Neural cell (in vitro differentiated cells): ENCODE data around the gene SLC34A1. TPM values are rescaled to one million over a fixed set of nuclear protein-coding genes. Genes with fewer than 3 reads are reported as not detected.

Source experiments
- H2AFZ ChIP-seq: fragments of 200-600, 300-800 bp; sonication (generic), shearing (Covaris generic); 2 replicates; pipeline ENCODE4 v1.6.0; 2014; ENCODE audit warnings: low read depth, mild to moderate bottlenecking, antibody characterized with exemption, low read length, moderate library complexity
- H3F3A ChIP-seq: fragments of 200-600 bp; shearing (Covaris generic); 2 replicates; pipeline ENCODE4 v1.6.1; 2016; ENCODE audit warnings: mild to moderate bottlenecking, moderate library complexity, mixed read lengths, antibody characterized with exemption, low read length; ENCODE audit not compliant: insufficient read depth, poor library complexity, severe bottlenecking
- H3K27ac ChIP-seq: fragments of 200-600, 300-800 bp; sonication (generic), shearing (Covaris generic); 2 replicates; pipeline ENCODE4 v1.5.1; 2014; ENCODE audit warnings: mild to moderate bottlenecking, low read length, moderate library complexity
- H3K27me3 ChIP-seq: fragments of 300-800, 200-600 bp; sonication (generic), shearing (Covaris generic); 2 replicates; pipeline ENCODE4 v1.6.0; 2014; ENCODE audit warnings: mild to moderate bottlenecking, low read depth, low read length, moderate library complexity; ENCODE audit not compliant: insufficient read depth
- H3K36me3 ChIP-seq: fragments of 300-800, 200-600 bp; sonication (generic), shearing (Covaris generic); 2 replicates; pipeline ENCODE4 v1.5.1; 2014; ENCODE audit warnings: mild to moderate bottlenecking, antibody characterized with exemption, low read length, moderate library complexity; ENCODE audit not compliant: insufficient read depth
- H3K4me2 ChIP-seq: fragments of 300-800, 200-600 bp; sonication (generic), shearing (Covaris generic); 2 replicates; pipeline ENCODE4 v1.6.0; 2014; ENCODE audit warnings: mild to moderate bottlenecking, low read length
- H3K4me3 ChIP-seq: fragments of 300-800, 200-600 bp; sonication (generic), shearing (Covaris generic); 2 replicates; pipeline ENCODE4 v1.5.1; 2014; ENCODE audit warnings: mild to moderate bottlenecking, low read length, moderate library complexity
- H3K79me2 ChIP-seq: fragments of 200-600 bp; shearing (Covaris generic); replicated peaks from 2 replicates; pipeline ENCODE4 v1.6.0; 2014; ENCODE audit warnings: mild to moderate bottlenecking, low read length, moderate library complexity; ENCODE audit not compliant: insufficient read depth
- H3K9ac ChIP-seq: fragments of 300-800, 200-600 bp; sonication (generic), shearing (Covaris generic); 2 replicates; pipeline ENCODE4 v1.6.1; 2016; ENCODE audit warnings: mild to moderate bottlenecking, low read length, mixed read lengths
- H3K9me2 ChIP-seq: fragments of 200-600 bp; shearing (Covaris generic); 2 replicates; pipeline ENCODE4 v1.6.1; 2016; ENCODE audit warnings: mild to moderate bottlenecking, low read length, mixed read lengths; ENCODE audit not compliant: insufficient read depth
- H3K9me3 ChIP-seq: fragments of 200-600, 300-800 bp; sonication (generic), shearing (Covaris generic); 2 replicates; pipeline ENCODE4 v1.6.1; 2016; ENCODE audit warnings: mild to moderate bottlenecking, mixed run types, low read length, moderate library complexity, mixed read lengths
- H4K20me1 ChIP-seq: fragments of 200-600 bp; shearing (Covaris generic); 2 replicates; pipeline ENCODE4 v1.6.1; 2016; ENCODE audit warnings: mild to moderate bottlenecking, mixed run types; ENCODE audit not compliant: insufficient read depth
- EP300 ChIP-seq: fragments of 450-650 bp; conservative IDR thresholded peaks from 2 replicates; pipeline ENCODE4 v1.6.1; 2014; ENCODE audit warnings: antibody characterized with exemption, mild to moderate bottlenecking, moderate library complexity; ENCODE audit not compliant: poor library complexity, severe bottlenecking
- EZH2 ChIP-seq: fragments of 200-600, 300-800 bp; shearing (Covaris generic), sonication (generic); IDR thresholded peaks from 2 replicates; pipeline ENCODE4 v1.6.1; 2014; ENCODE audit warnings: antibody characterized with exemption, low read length, borderline replicate concordance, mild to moderate bottlenecking; ENCODE audit not compliant: insufficient read depth, poor library complexity, severe bottlenecking
- MXI1 ChIP-seq: fragments of 450-650 bp; conservative IDR thresholded peaks from 2 replicates; pipeline ENCODE4 v1.6.1; 2014; ENCODE audit warnings: antibody characterized with exemption, mild to moderate bottlenecking; ENCODE audit not compliant: poor library complexity, severe bottlenecking
- POLR2AphosphoS5 ChIP-seq: IDR thresholded peaks from 2 replicates; pipeline ENCODE4 v1.6.1; 2012
- RAD21 ChIP-seq: fragments of 450-650 bp; conservative IDR thresholded peaks from 2 replicates; pipeline ENCODE4 v1.6.1; 2014; ENCODE audit warnings: antibody characterized with exemption, mild to moderate bottlenecking, moderate library complexity
- SMC3 ChIP-seq: fragments of 450-650 bp; conservative IDR thresholded peaks from 2 replicates; pipeline ENCODE4 v1.6.1; 2014; ENCODE audit warnings: antibody characterized with exemption, mild to moderate bottlenecking, moderate library complexity; ENCODE audit not compliant: poor library complexity
- TAF1 ChIP-seq: IDR thresholded peaks from 2 replicates; pipeline ENCODE4 v1.6.1; 2012; ENCODE audit warnings: low read depth
- polyA plus RNA-seq: library from polyadenylated mRNA; depleted of rRNA; stranded (reverse); fragments of >200 nt; gene quantifications from 2 replicates; pipeline ENCODE4 v1.2.3, GENCODE V29; 2014
- TF ChIP-seq, protein P1 (sequence below): fragments of 450-650 bp; IDR thresholded peaks from 2 replicates; pipeline ENCODE4 v1.5.1; 2014; ENCODE audit warnings: antibody characterized with exemption, mild to moderate bottlenecking, moderate library complexity; ENCODE audit not compliant: poor library complexity, severe bottlenecking
- TF ChIP-seq, protein P2 (sequence below): IDR thresholded peaks from 2 replicates; pipeline ENCODE4 v1.6.1; 2012; ENCODE audit warnings: borderline replicate concordance

Gene SLC34A1
- polyA plus RNA-seq, 1 donor from 2014 or later: not detected

DNA sequence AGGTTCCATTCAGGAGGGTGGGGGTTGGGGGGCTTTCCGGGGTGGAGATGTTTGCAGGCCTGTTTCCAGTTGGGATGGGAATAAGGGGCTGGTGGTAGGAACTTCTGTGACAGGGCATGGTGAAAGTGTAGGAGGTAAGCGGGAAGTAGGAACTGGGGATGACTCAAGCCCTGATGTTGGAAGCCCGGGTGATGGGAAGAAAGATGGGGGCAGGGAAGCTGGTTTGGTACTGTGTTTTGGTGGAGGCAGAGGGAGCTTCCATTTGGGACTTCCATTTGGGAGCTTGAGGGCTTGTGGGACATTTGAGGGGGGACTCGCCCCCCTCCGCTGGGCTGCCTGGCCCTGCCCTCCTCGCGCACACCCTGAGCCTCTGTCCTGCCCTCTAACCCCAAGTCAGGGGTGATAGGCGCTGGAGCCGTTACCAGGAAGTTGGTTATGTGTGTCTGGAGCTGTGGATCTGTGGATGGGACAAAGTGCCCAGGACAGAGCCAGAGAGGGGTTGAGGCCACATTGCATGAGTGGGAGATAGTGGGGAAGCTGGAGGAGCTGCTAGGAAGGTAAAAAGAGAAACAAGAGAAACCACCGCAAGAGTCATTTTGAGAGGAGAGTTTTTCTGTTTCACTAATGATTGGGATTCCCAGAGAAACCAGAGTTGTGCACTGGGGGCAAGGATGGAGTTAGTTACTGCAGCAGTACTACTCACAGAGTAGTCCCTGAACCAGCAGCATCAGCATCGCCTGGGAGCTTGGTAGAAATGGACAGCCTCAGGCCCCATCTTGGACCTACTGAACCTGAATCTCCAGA lies 19.9 kb upstream of the SLC34A1 start:
- Histone ChIP-seq H2AFZ (no peak overlapping the region), H3K4me2 (no peak overlapping the region), H4K20me1 (no peaks in the 10 kb centered on the region), H3K9me3 (no peaks in the 10 kb centered on the region), H3K9ac (no peak overlapping the region), H3K4me3 (no peak overlapping the region), H3F3A (no peaks in the 10 kb centered on the region), H3K79me2 (no peaks in the 10 kb centered on the region), H3K27ac (no peak overlapping the region), H3K36me3 (no peaks in the 10 kb centered on the region), H3K27me3 (peaks cover 8% of the 10 kb centered on the region), H3K9me2 (no peaks in the 10 kb centered on the region)
- TF ChIP-seq POLR2AphosphoS5: no peak
- TF ChIP-seq, protein P1, sequence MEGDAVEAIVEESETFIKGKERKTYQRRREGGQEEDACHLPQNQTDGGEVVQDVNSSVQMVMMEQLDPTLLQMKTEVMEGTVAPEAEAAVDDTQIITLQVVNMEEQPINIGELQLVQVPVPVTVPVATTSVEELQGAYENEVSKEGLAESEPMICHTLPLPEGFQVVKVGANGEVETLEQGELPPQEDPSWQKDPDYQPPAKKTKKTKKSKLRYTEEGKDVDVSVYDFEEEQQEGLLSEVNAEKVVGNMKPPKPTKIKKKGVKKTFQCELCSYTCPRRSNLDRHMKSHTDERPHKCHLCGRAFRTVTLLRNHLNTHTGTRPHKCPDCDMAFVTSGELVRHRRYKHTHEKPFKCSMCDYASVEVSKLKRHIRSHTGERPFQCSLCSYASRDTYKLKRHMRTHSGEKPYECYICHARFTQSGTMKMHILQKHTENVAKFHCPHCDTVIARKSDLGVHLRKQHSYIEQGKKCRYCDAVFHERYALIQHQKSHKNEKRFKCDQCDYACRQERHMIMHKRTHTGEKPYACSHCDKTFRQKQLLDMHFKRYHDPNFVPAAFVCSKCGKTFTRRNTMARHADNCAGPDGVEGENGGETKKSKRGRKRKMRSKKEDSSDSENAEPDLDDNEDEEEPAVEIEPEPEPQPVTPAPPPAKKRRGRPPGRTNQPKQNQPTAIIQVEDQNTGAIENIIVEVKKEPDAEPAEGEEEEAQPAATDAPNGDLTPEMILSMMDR: no peak
- TF ChIP-seq, protein P2, sequence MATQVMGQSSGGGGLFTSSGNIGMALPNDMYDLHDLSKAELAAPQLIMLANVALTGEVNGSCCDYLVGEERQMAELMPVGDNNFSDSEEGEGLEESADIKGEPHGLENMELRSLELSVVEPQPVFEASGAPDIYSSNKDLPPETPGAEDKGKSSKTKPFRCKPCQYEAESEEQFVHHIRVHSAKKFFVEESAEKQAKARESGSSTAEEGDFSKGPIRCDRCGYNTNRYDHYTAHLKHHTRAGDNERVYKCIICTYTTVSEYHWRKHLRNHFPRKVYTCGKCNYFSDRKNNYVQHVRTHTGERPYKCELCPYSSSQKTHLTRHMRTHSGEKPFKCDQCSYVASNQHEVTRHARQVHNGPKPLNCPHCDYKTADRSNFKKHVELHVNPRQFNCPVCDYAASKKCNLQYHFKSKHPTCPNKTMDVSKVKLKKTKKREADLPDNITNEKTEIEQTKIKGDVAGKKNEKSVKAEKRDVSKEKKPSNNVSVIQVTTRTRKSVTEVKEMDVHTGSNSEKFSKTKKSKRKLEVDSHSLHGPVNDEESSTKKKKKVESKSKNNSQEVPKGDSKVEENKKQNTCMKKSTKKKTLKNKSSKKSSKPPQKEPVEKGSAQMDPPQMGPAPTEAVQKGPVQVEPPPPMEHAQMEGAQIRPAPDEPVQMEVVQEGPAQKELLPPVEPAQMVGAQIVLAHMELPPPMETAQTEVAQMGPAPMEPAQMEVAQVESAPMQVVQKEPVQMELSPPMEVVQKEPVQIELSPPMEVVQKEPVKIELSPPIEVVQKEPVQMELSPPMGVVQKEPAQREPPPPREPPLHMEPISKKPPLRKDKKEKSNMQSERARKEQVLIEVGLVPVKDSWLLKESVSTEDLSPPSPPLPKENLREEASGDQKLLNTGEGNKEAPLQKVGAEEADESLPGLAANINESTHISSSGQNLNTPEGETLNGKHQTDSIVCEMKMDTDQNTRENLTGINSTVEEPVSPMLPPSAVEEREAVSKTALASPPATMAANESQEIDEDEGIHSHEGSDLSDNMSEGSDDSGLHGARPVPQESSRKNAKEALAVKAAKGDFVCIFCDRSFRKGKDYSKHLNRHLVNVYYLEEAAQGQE: no peak
- no peak for TF ChIP-seq RAD21
- TF ChIP-seq SMC3: no peak
- TF ChIP-seq MXI1: no peak
- TF ChIP-seq EP300: no peak
- no peak for TF ChIP-seq EZH2
- no peak for TF ChIP-seq TAF1

DNA sequence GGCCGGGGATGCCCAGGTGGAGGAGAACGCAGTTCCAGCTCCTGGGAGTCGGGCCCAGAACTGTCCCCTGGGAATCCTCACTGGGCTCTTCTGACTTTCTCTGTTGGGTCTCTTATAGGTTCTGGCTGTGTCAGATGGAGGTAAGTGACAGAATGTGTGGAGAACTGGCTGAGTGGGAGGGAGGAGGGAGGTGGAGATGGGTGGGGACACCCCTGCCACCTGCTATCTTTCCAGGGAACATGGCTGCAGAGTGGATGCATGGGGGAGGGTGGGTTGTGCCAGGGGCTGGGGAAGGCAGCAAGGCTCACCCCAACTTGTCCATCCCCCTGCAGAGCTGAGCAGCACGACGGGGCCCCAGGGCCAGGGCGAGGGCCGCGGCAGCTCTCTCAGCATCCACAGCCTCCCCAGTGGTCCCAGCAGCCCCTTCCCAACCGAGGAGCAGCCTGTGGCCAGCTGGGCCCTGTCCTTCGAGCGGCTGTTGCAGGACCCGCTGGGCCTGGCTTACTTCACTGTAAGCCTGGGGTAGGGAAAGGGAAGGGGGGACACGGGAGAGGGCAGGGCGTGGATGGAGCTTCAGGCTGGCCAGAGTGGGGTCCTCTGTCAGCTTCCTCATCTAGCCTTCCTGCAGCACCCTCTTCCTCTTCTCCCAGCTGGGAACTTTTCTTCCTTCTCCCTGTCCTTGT lies 18.2 kb upstream of the SLC34A1 start:
- H3K4me2 ChIP-seq: no peak overlapping the region
- peaks cover 8% of the 10 kb centered on the region for H3K27me3 ChIP-seq
- no peak overlapping the region for H3K4me3 ChIP-seq
- H3F3A ChIP-seq: no peaks in the 10 kb centered on the region
- H3K79me2 ChIP-seq: no peaks in the 10 kb centered on the region
- H3K27ac ChIP-seq: no peak overlapping the region
- TF ChIP-seq SMC3 (no peak), POLR2AphosphoS5 (no peak), EZH2 (no peak), TAF1 (no peak), RAD21 (no peak), EP300 (no peak), MXI1 (no peak)
- TF ChIP-seq, protein P1: no peak
- TF ChIP-seq, protein P2: no peak
- H2AFZ ChIP-seq: no peak overlapping the region
- no peaks in the 10 kb centered on the region for H3K9me3 ChIP-seq
- H3K9me2 ChIP-seq: no peaks in the 10 kb centered on the region
- H3K9ac ChIP-seq: no peak overlapping the region
- H4K20me1 ChIP-seq: no peaks in the 10 kb centered on the region
- no peaks in the 10 kb centered on the region for H3K36me3 ChIP-seq
